HG03439 (cell line): ENCODE results near the gene ZNF207.
"Not testable (repeated sequence)": the region's sequence is repeated elsewhere in the genome, so short reads cannot be mapped to it uniquely, and the experiment has no call there.

Experiments
- ATAC-seq: cut with Tn5 transposase; IDR thresholded peaks from one replicate; pipeline ENCODE4 v1.9.1; 2021; ENCODE audit warnings: mild to moderate bottlenecking, moderate library complexity; ENCODE audit not compliant: unreplicated experiment

Gene ZNF207

GRCh38 chr17:32335046-32335445 is 14.9 kb upstream of the ZNF207 start:
- no peak for ATAC-seq

DNA sequence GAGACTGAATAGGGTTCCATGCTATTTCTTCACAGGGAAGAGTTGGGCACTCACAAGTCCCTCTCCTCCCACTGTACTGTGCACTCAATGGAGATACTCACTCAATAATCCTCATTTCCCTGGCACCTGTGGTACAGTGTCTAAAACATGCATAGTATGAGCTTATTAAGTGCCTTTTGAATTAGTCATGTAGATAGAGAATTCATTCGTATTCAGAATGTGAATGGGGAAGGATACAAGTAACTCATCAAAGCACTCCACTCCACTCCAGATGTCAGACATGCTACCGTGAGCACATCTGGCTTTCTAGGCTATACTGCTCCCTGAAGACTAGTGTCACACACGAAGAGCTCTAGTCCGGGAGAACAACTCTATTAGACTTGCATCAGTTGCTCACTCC is 14.3 kb upstream of the ZNF207 start:
- no peak for ATAC-seq

DNA sequence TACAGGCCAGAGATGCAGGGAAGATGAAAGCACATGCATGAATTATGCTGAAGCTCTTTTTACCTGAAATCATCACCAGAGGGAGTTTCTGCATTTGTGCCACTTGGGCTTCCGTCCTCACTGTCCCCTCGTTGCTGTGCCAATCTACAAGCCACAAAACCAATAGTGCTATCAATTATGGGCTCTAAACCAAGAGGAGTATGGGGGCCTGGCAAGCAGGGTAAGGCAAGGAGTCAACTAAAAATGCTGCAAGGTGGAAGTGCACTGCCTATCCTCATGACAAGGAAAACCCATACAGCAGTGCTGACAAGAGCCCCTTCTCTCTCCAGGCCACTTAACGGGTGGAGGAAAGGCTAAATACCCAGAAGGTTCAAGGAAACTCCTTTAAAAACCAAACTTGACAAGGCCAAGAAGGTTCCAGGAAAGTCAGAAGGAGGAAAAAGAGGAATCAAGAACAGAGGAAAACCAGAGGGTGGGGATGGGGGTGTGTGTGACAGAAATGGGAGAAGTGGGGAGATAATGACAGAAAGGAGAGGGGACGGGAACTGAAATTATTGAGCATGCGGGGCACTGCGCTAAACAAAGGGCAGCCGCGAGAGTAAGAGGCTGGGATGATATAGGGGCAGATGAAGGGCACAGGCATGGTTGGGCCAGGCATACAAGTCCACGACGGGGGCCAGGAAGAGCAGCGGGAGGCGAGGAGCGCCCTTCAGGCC is 8.7 kb upstream of the ZNF207 start:
- ATAC-seq: no peak

DNA sequence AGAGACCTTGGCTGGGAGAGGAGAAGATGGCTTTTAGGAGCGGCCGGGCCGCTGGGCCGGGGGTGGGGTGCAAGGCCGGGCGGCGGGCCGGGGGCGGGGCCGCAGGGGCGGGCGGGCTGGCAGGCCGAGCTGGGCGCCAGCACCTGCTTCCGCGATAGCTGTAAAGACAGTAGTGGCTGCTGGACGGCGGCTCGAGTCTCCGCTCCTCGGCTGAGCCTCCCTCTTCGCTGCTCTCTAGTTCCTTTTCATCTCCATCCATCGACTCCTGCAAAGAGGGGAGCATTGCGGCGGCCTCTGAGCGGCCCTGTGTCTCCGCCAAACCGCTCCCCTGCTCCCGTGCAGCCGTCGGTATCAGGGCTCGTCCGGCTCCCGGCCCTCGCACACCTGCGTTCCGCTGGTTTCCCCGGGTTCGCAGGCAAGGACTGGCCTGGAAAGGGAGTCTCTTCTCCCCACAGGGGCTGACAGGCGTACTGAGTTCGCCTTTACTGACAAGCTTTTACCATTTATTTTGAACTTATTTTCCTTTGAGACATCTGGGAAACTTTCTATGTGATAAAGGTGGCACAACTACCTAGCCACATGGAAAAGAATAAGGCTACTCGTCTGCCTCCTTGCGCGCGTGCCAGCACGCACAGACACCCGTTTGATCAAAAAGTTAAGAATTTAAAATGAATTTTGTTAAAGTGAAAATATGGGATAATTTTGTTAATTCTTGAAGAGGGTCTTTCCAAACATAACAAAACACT is 7.9 kb upstream of the ZNF207 start, which contains the start of gene C17orf75:
TSS of gene C17orf75 (minus strand) at position 317 of the 746 bp plus-strand sequence. CDS start at position 283, 34 bp downstream.
- peak; percentile 60 for ATAC-seq

- no peak for ATAC-seq
These were observed 7.2 kb upstream of the ZNF207 start for GRCh38 chr17:32342603-32343325.

DNA sequence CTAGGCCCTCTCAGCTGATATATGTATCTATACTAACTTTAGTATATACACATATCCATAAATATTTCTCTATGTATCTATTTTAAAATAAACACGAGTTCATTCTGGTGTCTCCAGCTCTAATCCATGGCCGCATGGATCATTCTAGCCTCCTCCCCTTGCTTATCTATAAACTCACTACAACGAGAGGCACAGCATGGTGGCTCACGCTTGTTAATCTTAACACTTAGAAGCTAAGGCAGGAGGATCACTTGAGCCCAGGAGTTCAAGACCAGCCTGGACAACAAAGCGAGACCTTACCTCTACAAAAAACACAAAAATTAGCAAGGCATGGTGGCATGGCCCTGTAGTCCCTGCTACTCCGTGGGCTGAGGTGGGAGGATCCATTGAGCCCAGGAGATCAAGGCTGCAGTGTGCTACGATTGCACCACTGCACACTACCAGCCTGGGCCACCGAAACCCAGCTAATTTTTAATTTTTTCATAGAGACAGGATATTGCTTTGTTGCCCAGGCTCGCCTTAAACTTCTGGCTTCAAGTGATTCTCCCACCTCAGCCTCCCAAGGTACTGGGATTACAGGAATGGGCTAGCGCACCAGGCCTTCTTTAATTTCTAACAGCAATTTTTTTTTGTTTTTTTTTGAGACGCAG is 3.9 kb upstream of the ZNF207 start:
- ATAC-seq: no peak

DNA sequence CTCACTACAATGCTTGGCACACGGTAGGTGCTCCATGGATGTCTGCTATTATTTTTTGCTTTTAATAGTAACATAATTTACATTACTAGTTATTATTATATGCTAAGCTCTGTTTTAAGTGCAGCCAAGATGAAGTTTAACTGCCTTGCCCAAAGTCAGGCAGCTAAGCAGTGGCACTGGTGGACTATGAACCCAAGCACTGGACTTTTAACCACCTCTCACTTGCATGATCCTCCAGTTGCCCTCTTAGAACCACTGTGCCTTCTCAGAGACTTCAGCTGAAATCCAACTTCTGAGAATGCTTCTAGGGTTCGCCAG is 1.5 kb upstream of the ZNF207 start:
- no peak for ATAC-seq

- ATAC-seq: peak; percentile 6
These were observed 479 bp upstream of the ZNF207 start for GRCh38 chr17:32349503-32349853.

DNA sequence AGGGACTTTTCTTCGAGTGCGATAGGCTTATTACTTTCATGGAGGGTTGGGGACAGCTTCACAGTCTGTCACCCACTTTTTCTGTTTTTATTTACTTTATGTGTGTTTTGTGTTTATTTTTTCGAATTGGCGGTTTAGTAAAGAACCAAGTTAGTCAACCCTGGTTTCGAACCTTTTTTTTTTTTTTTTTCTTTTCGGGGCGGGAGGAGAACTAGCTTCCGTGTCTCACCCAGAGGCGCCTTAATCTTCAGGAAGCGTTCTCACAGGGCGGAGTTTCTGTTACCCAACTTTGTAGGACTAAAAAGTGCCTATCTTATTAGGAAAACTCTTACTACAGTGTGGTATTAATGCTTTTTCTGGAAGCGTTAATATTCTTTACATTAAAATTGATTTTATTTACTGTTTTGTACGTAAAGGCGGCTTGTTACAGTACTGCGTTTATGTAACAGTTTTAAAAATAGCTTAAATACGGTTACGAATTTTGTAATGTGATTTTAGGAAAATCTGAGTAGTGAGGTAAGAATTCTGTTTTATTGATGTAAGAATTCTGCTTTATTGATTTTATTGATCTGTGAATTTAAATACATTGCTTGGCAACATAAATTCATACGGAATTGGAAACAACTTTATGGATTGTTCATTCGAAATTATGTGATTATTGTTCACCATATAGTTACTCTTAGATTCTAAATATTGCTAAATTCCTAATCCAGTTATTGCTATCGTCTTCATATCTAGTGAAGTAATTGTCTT is 885 bp downstream of the ZNF207 start:
- ATAC-seq: peak; percentile 9

- not testable (repeated sequence) for ATAC-seq
These were observed 2.8 kb downstream of the ZNF207 start for GRCh38 chr17:32352734-32353133.

GRCh38 chr17:32355649-32356377 is 5.9 kb downstream of the ZNF207 start:
- no peak for ATAC-seq

GRCh38 chr17:32356378-32356743 is 6.4 kb downstream of the ZNF207 start:
- no peak for ATAC-seq

DNA sequence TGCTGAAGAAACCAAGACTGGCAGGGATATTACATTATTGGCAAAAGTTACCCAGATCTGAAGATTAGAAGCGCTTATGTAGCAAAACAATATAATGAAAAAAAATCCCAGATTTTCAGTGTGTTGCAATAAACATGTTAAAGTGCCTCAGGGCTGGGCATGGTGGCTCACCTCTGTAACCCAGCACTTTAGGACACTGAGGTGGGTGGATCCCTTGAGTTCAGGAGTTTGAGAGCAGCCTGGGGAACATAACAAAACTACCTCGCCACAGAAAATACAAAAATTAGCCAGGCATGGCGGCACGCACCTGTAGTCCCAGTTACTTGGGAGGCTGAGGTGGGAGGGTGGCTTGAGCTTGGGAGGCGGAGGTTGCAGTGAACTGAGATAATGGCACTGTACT is 6.8 kb downstream of the ZNF207 start:
- no peak for ATAC-seq

- ATAC-seq: no peak
These were observed 7.7 kb downstream of the ZNF207 start for GRCh38 chr17:32357615-32358014.

GRCh38 chr17:32361270-32361669 is 11.3 kb downstream of the ZNF207 start:
- no peak for ATAC-seq

GRCh38 chr17:32370426-32370825 is 20.5 kb downstream of the ZNF207 start:
- ATAC-seq: no peak

DNA sequence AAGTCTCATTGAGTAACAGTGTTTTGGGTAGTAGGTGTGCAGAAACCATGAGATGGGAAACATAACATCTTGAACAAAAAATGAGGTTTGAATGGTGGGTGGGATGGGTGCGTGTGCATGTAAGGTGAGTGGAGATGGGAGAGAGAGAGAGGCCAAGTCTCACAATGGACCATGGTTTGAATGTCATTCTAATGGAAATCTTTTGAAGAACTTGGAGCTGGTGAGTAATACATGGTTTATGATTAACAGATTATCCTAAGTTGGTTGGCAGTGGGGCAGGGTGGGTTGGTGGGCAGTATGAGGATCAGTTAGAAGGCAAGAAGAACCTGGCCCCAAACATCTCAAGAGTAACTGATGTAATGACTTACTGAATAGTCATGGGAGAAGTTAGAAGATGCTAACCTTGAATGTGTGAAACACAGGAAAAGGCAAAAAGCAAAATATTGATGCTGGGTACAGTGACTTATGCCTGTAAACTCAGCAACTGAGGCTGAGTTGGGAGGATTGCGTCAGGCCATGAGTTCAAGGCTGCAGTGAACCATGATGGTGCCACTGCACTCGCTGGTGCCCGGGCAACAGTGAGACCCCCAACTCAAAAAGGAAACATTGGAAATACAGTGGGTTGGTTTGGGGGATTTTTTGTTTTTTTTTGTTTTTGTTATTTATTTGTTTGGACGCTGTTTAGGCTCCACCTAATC is 32.7 kb downstream of the ZNF207 start:
- ATAC-seq: no peak

- ATAC-seq: no peak
These were observed 34.0 kb downstream of the ZNF207 start for GRCh38 chr17:32383926-32384434.

DNA sequence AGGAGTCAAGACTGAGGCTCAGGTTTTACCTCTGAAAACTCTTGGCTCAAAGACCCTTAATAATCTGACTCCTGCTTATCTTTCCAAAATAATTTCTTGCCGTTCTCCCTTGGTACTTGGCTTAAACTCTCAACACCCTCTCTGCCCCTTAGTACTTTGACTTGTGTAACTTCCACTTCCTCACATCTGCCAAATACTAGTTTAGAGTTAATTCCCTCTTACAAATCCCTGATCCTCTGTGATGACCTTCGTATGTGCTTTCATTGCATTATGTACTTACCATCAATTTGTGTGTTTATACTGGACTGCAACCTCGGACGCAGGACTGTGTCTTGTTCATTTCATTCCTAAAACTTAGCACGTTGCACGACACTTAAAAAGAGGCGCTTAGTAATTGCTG is 35.2 kb downstream of the ZNF207 start:
- no peak for ATAC-seq
